Mucosa of rectum (tissue), 2 donors: ENCODE data around the gene MUC4.
"Not testable (repeated sequence)": the region's sequence is repeated elsewhere in the genome, so short reads cannot be mapped to it uniquely, and the experiment has no call there.

Experiments used
- H3K27ac ChIP-seq, 2 donors: one replicate each; pipeline ENCODE4 v1.7.0; 2013; ENCODE audit warnings: inconsistent platforms in 2 of 2, low read depth in 2 of 2, low read length in 2 of 2
- H3K27me3 ChIP-seq, 2 donors: one replicate each; pipeline ENCODE4 v1.7.0; 2013; ENCODE audit warnings: low read length in 2 of 2; ENCODE audit not compliant: control insufficient read depth in 2 of 2, insufficient read depth in 2 of 2
- H3K36me3 ChIP-seq, 2 donors: one replicate each; pipeline ENCODE4 v1.7.0; 2013; ENCODE audit warnings: low read length in 2 of 2; ENCODE audit not compliant: control insufficient read depth in 2 of 2, insufficient read depth in 2 of 2
- H3K4me1 ChIP-seq, 2 donors: one replicate each; pipeline ENCODE4 v1.7.0; 2013; ENCODE audit warnings: low read length in 2 of 2, mild to moderate bottlenecking in 1 of 2; ENCODE audit not compliant: control insufficient read depth in 2 of 2, insufficient read depth in 2 of 2
- H3K4me3 ChIP-seq, 2 donors: one replicate each; pipeline ENCODE4 v1.7.0; 2013; ENCODE audit warnings: low read length in 2 of 2
- H3K9ac ChIP-seq, 2 donors: one replicate each; pipeline ENCODE4 v1.7.0; 2013; ENCODE audit warnings: low read length in 2 of 2, low read depth in 1 of 2, mild to moderate bottlenecking in 1 of 2
- H3K9me3 ChIP-seq, 2 donors: one replicate each; pipeline ENCODE4 v1.7.0; 2013; ENCODE audit warnings: low read length in 2 of 2; ENCODE audit not compliant: control insufficient read depth in 2 of 2
- donor health status: healthy.
- donor health status: Normal muscosa, but diverticular disease.

The MUC4 gene

DNA sequence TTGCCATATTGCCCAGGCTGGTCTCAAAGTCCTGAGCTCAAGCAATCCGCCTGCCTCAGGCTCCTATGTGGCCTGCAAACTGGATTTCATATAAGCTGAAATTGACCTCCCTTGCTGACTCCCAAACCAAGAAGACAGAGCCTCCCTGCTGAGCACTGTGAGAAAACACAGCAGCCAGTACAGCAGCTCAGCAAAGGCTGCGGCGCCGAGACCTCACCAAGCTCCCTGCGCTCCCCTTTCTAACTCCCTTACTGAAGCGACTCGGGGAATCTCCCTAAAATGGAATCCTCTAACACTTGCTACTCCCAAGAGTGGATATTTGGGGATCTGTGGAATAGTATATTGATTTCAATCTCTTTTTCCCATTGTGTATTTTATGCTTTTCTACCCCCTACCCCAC lies 56.3 kb downstream of the MUC4 start:
- peaks cover 0 to 7% of the 10 kb centered on the region in 2 donors for H3K27me3 ChIP-seq
- H3K9ac ChIP-seq = no peak overlapping the region
- H3K36me3 ChIP-seq = peaks cover 29 to 52% of the 10 kb centered on the region in 2 donors

DNA sequence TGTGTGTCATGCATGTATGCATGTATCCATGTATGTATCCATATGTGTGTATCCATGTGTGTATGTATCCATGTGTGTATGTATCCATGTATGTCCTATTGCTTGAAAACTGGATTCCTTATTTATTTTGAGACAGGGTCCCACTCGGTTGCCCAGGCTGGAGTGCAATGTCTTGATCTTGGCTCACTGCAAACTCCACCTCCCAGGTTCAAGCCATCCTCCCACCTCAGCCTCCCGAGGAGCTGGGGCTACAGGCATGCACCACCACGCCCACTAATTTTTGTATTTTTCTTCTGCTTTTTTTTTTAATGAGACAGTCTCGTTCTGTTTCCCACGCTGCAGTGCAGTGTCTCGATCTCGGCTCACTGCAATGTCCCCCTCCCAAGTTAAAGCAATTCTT lies 56.8 kb downstream of the MUC4 start:
- no peaks in the 10 kb centered on the region for H3K4me1 ChIP-seq
- no peak overlapping the region for H3K27ac ChIP-seq
- peaks cover 0 to 7% of the 10 kb centered on the region in 2 donors for H3K27me3 ChIP-seq

More for the DNA sequence above, 56.3 kb downstream of the MUC4 start:
- Histone ChIP-seq H3K4me1 (no peaks in the 10 kb centered on the region), H3K27ac (no peak overlapping the region), H3K4me3 (no peak overlapping the region), H3K9me3 (no peaks in the 10 kb centered on the region)

DNA sequence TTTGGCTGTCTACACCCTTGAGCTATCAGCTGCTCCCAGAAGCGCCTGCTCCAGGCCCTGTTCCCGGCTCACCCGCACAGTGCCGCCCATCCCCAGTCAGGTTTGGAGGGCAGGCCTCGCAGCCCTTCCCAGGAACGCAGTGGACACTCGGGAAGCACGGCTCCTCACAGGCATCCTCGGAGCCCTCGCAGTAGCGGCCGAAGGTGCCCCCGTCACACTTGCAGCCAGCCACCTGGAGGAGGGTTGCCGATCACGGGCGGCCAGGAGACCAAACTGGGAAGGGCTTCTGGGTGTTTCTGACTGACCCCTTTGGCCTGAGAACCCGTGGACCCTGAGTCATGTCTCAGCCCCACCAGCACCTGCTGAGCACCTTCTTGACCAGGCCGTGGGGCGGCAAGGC lies 57.6 kb downstream of the MUC4 start:
- Histone ChIP-seq H3K27me3 (peaks cover 0 to 6% of the 10 kb centered on the region in 2 donors), H3K27ac (no peak overlapping the region), H3K9me3 (no peaks in the 10 kb centered on the region), H3K36me3 (peaks cover 25 to 48% of the 10 kb centered on the region in 2 donors), H3K9ac (no peak overlapping the region), H3K4me1 (no peaks in the 10 kb centered on the region), H3K4me3 (no peak overlapping the region)

More for the DNA sequence above, 56.8 kb downstream of the MUC4 start:
- H3K4me3 ChIP-seq = no peak overlapping the region
- H3K9me3 ChIP-seq = no peaks in the 10 kb centered on the region
- H3K9ac ChIP-seq = no peak overlapping the region
- peaks cover 29 to 52% of the 10 kb centered on the region in 2 donors for H3K36me3 ChIP-seq

DNA sequence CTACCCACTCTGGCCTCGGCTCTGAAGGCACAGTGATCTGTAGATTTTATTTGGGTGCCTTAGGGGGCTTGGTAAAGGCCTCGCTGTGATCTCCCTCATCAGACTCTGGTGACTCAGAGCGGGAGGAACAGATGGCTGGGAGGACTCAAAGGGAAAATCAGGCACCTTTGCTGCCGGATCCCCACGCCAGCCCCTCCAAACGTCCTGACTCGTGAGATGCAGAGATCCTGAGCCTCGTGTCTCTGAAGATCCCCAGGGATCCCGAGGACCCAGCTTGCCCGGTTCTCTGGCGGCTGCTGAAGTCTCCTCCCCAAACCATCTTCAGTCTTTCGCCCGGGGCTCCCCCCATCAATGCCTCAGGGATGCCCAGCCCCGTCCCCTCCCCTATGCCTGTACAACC lies 58.1 kb downstream of the MUC4 start:
- H3K4me1 ChIP-seq = no peaks in the 10 kb centered on the region
- peaks cover 0 to 3% of the 10 kb centered on the region in 2 donors for H3K27me3 ChIP-seq
- no peak overlapping the region for H3K27ac ChIP-seq
- peaks cover 20 to 47% of the 10 kb centered on the region in 2 donors for H3K36me3 ChIP-seq
- no peak overlapping the region for H3K4me3 ChIP-seq
- H3K9me3 ChIP-seq = no peaks in the 10 kb centered on the region
- no peak overlapping the region for H3K9ac ChIP-seq

DNA sequence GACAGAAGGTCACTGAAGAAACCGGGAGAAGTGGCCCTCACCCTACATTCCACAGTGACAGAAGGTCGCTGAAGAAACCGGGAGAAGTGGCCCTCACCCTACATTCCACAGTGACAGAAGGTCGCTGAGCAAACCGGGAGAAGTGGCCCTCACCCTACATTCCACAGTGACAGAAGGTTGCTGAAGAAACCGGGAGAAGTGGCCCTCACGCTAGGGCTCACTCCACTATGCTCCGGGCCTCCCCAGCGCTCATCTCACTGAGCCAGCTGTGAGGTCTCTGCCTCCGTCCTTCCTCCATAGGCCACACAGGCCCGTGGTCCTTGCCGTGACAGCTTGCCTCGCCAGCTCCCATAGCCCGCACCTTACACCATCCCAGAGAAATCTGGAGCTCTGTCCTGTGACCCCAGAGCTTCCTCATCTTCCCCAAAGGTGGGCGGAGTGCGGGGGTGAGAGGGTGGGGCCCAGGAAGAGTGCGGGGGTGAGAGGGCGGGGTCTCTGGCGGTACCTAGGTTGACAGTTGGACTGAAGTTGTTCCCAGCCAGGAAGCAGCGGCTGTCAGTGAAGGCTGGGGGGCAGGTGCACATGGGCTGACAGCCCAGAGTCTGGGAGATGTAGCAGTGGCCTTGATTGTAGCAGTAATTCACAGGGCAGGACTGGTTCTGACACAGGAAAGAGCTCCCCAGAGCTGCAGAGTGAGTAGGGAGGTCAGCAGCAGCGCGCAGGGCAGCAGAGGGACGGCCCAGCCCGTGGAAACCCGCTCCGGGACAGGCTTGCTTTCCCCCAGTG lies 59.0 kb downstream of the MUC4 start:
- Histone ChIP-seq H3K9ac (no peak overlapping the region), H3K4me1 (peaks cover 0 to 2% of the 10 kb centered on the region in 2 donors), H3K4me3 (no peak overlapping the region), H3K36me3 (peaks cover 17 to 44% of the 10 kb centered on the region in 2 donors), H3K27me3 (peaks cover 0 to 3% of the 10 kb centered on the region in 2 donors), H3K9me3 (no peaks in the 10 kb centered on the region), H3K27ac (no peak overlapping the region)

DNA sequence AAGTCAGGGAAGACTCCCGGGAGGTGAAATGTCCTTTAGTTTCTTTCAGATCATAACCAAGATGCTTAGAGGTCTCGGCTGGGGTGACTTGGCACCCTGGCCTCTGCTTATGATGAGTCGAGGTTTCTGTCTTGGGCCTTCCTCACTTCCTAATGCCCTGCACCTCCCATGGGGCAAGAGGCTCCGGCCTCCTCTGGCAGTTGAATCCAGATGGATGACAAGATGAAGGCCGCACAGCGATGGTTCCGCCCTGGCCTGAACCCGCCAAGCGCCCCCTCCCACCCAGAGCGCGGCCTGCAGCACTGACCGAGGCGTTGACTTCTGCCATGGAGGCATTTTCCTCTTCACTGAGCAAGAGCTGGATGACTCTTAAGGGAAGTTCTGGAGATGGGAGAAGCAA lies 59.7 kb downstream of the MUC4 start:
- Histone ChIP-seq H3K9ac (no peak overlapping the region), H3K36me3 (peaks cover 19 to 39% of the 10 kb centered on the region in 2 donors), H3K27me3 (peaks cover 0 to 3% of the 10 kb centered on the region in 2 donors), H3K9me3 (no peaks in the 10 kb centered on the region), H3K27ac (no peak overlapping the region), H3K4me1 (peaks cover 0 to 2% of the 10 kb centered on the region in 2 donors), H3K4me3 (no peak overlapping the region)

DNA sequence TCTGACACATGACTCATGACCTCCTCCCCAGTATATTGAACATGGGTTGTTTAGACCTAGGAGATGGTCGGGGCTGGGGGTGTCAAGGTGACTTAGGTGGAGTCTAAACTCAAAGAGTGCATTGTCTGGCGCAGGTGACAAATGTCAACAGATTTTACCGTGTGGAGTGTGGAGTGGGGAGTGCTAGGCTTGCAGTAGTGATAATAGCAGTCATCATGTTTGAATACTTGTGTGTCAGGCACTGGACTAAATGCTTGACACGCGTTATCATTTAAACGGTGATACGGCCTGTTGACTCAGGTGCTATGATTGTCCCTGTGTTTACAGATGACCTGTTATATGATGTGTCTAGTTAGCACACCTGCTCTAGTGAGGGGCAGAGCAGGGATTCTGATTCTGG lies 60.2 kb downstream of the MUC4 start:
- no peak overlapping the region for H3K9ac ChIP-seq
- no peak overlapping the region for H3K4me3 ChIP-seq
- H3K27me3 ChIP-seq = peaks cover 0 to 3% of the 10 kb centered on the region in 2 donors
- peaks cover 0 to 2% of the 10 kb centered on the region in 2 donors for H3K4me1 ChIP-seq
- H3K27ac ChIP-seq = no peak overlapping the region
- no peaks in the 10 kb centered on the region for H3K9me3 ChIP-seq
- peaks cover 22 to 37% of the 10 kb centered on the region in 2 donors for H3K36me3 ChIP-seq

DNA sequence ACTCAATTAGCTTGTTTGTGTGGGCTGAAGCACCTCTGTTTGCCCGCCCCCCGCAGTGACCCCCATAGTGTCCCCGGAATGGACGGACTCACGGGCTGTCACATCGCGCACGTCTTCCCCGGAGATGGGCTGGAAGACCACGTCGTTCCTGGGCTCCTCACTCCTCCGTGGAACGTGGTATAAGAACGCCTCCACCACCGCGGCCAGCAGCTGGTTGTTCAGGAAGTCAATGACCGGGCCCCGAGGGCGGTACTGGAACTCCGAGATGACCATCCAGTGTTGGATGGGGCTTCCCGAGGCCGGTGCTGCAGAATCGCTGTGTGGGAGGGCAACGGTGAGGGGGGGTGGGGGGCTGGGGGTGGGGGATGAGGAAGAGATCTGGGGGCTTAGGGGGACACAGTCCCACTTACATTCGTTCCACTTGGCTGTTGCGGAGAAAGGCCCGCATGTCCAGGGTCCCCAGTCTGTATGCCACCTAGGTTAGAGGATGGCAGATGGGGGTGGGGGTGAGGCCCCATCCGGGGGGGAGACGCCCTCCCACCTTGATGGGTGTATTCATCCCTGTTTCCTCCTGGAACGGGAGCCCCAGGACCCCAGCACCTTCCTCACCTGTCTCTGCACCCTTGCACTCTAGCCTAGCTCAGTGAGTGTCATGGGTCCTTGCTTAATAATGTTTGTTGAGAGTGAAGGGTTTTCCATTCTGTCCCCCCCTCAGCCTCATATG lies 60.8 kb downstream of the MUC4 start:
- peaks cover 25 to 33% of the 10 kb centered on the region in 2 donors for H3K36me3 ChIP-seq
- H3K4me1 ChIP-seq = peaks cover 0 to 2% of the 10 kb centered on the region in 2 donors
- no peak overlapping the region for H3K27ac ChIP-seq
- no peaks in the 10 kb centered on the region for H3K9me3 ChIP-seq
- H3K4me3 ChIP-seq = no peak overlapping the region
- no peak overlapping the region for H3K9ac ChIP-seq
- peaks cover 0 to 3% of the 10 kb centered on the region in 2 donors for H3K27me3 ChIP-seq

DNA sequence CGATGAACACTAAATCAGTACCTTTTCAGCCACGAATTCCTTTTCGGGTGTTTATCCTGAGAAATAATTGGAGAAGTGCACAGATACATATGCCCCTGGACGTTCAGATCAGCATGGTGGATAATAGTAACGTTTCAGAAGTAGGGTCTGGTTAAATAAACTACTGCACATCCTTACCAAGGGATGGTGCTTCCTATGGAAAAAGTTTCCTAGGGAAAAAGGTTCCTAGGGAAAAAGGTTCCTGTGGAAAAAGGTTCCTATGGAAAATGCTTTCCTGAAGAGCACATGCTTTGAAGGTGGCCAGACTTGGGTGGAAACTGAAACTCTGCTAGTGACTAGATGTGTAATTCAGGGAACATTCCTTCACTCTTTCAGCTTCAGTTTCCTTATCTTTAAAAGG lies 62.6 kb downstream of the MUC4 start:
- H3K27ac ChIP-seq, H3K4me3 ChIP-seq, H3K9me3 ChIP-seq, H3K4me1 ChIP-seq, H3K9ac ChIP-seq, H3K27me3 ChIP-seq: not testable (repeated sequence)
- H3K36me3 ChIP-seq = peaks cover 15 to 22% of the 10 kb centered on the region in 2 donors

DNA sequence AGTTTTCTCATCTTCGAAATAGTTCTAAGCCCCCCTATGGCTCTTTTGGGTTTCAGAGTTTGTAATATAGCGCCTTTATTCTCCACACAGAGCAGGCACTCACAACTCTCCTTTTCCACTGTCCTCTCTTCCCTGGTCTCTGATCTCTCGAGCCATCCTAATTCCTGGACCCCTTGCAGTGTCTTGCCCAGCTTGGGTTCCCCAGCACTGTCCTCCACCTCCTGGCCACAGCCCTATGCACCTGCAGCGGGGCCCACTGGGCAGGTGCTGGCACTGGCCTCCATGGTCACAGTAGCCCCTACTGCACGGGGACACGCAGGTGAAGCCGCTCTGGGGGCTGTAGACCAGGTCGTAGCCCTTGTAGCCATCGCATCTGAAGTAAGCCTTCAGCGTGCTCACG lies 63.1 kb downstream of the MUC4 start:
- no peak overlapping the region for H3K9ac ChIP-seq
- H3K36me3 ChIP-seq = peaks cover 14 to 22% of the 10 kb centered on the region in 2 donors
- no peak overlapping the region for H3K27ac ChIP-seq
- no peaks in the 10 kb centered on the region for H3K27me3 ChIP-seq
- no peaks in the 10 kb centered on the region for H3K9me3 ChIP-seq
- peaks cover 0 to 2% of the 10 kb centered on the region in 2 donors for H3K4me1 ChIP-seq
- H3K4me3 ChIP-seq = no peak overlapping the region
